Measurements from ENCODE around the gene CSNK1D. TPM values are rescaled to one million over a fixed set of nuclear protein-coding genes. Genes with fewer than 3 reads are reported as not detected.
A peak's percentile ranks its signal among the peaks of the same experiment; 100 is the strongest.

The CSNK1D gene
- 125 TPM for polyA plus RNA-seq (ENCODE audit: insufficient read length)
- long read RNA-seq, donor 1, transcript CSNK1D-203 (10 exons, 2,047 nt), result major isoform, 16 of 31 reads
- long read RNA-seq, donor 1, partial matches to known transcripts, result 6 of 31 reads
- long read RNA-seq, donor 1, other reads (novel, unspliced or antisense), result 0 of 31 reads
- long read RNA-seq, donor 2, transcript CSNK1D-203 (10 exons, 2,047 nt), result major isoform, 10 of 20 reads
- long read RNA-seq, donor 2, partial matches to known transcripts, result 0 of 20 reads
- long read RNA-seq, donor 2, other reads (novel, unspliced or antisense), result 0 of 20 reads
- long read RNA-seq, donor 3, transcript CSNK1D-203 (10 exons, 2,047 nt), result major isoform, 5 of 12 reads
- long read RNA-seq, donor 3, partial matches to known transcripts, result 0 of 12 reads
- long read RNA-seq, donor 3, other reads (novel, unspliced or antisense), result 0 of 12 reads
- long read RNA-seq, donor 4, partial matches to known transcripts, result 0 of 3 reads
- long read RNA-seq, donor 4, other reads (novel, unspliced or antisense), result 0 of 3 reads
- long read RNA-seq, donor 5, transcript CSNK1D-202 (9 exons, 3,712 nt), result minor isoform, 6 of 21 reads
- long read RNA-seq, donor 5, transcript CSNK1D-203 (10 exons, 2,047 nt), result major isoform, 12 of 21 reads
- long read RNA-seq, donor 5, partial matches to known transcripts, result 0 of 21 reads
- long read RNA-seq, donor 5, other reads (novel, unspliced or antisense), result 0 of 21 reads
- long read RNA-seq, donor 6, transcript CSNK1D-208 (3 exons, 1,124 nt), result minor isoform, 5 of 30 reads
- long read RNA-seq, donor 6, transcript CSNK1D-203 (10 exons, 2,047 nt), result major isoform, 15 of 30 reads
- long read RNA-seq, donor 6, partial matches to known transcripts, result 0 of 30 reads
- long read RNA-seq, donor 6, other reads (novel, unspliced or antisense), result 0 of 30 reads
- long read RNA-seq, donor 7, transcript CSNK1D-202 (9 exons, 3,712 nt), result minor isoform, 9 of 32 reads
- long read RNA-seq, donor 7, transcript CSNK1D-203 (10 exons, 2,047 nt), result major isoform, 18 of 32 reads
- long read RNA-seq, donor 7, partial matches to known transcripts, result 0 of 32 reads
- long read RNA-seq, donor 7, other reads (novel, unspliced or antisense), result 0 of 32 reads
- long read RNA-seq, donor 8, partial matches to known transcripts, result 0 of 7 reads
- long read RNA-seq, donor 8, other reads (novel, unspliced or antisense), result 0 of 7 reads

DNA sequence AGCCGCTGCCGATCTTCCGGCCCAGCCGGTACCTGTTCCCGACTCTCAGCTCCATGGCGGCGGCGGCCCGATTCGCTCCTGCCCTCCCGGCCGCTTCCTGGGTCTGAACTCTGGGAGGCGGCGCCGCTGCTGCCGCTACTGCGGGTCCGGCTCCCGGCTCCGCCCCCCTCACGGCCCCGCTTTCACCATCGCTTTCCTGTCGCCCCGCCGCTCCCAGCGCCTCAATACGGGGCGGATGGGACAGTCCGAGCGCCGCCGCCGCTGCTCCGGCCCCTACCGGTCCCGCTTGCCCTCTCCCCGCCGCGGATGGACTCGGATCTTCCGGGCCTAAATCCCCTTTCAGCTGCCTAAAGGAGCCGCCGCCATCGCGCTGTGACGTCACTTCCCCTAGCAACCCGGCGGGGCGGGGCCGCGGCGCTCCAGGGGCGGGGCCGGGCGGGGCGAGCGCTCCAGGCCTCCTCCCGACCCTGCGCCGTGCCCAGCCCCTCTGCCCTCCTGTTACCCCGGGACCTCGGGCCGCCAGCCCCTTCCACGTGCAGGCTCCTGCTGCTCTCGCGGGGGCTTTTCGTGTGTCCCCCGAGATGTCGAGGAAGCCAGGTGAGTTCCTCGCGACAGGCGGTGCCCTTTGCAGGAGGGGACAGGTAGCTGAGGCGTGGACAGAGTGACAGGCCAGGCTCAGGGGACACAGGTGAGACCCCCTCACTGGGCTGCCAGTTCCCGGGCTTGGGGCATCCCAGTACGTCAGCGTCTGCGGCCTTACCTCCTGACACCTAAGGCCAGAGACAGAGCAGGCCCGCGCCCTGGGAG is at the start of gene CSNK1D:
Gene CSNK1D (minus strand): TSS at position 374 of the 807 bp plus-strand sequence. CDS start 319 bp downstream, at position 55.
- peak; percentile 91 for DNase-seq

DNA sequence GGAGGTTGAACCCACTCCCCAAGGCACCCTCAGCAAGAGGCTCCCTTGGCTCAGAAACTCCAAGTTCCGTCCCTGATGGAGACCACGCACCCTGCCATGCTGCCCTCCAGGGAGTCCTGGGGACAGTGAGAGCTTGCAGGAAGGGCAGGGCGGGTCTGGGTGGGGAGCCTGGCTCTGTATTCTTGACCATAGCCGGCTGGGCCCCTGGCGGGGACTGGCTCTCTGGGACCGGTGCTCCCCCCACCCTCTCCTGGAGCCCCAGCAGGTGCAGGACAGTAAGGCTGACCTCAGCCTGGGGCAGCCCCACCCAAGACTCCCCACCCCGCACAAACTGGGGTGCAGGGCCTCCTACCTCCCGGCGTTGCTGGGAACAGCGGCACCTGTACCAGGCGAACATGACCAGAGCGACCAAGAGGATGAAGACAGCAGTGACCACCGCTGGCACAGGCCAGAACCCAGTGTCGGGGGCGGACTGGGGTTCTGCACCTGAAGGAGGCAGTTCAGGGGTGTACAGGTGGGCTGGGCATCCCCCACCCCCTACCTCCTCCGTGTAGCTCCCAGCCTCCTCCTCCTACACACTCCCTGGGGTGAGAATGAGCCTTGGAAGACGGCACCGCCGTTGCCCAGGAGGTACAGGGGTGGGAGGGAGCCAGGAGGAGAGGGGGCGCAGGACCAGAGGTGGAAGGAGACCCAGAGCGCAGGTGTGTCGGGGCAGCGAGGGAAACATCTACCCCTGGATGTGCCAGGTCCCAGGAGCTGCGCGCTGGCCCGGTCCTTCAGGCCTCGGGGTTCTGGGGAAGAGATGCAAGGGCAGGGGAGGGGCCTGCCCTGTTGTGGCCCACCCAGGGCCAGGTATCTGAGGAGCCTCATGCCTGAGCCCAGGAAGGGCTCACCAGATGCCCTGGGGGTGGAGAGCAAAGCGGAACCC is 49.3 kb upstream of the CSNK1D start:
- DNase-seq, result no peak

DNA sequence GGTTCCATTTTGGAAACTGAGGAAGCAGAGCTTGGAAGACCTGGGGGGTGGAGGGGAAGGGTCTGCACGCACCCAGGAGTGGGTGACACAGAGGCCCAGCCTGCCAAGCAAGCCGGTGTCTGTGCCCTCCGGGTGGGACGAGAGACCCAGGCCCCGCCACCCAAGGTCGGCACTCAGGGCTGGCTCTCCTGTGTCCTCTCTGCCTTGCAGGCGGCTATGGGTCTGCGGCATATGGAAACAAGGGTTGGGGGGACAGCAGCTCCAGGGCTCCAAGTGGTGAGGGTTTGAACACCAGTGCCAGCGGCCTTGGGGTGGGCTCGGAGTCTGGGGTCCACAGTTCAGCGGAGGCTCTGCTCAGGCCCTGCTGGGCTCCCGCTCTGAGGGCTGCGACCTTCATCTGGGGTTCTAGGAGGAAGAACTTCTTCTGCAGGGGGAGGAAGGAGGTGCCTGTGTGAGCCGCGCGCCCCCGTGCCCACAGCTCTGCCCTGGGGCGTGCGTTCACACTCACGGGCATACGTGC is 48.5 kb upstream of the CSNK1D start:
- DNase-seq, result no peak

DNA sequence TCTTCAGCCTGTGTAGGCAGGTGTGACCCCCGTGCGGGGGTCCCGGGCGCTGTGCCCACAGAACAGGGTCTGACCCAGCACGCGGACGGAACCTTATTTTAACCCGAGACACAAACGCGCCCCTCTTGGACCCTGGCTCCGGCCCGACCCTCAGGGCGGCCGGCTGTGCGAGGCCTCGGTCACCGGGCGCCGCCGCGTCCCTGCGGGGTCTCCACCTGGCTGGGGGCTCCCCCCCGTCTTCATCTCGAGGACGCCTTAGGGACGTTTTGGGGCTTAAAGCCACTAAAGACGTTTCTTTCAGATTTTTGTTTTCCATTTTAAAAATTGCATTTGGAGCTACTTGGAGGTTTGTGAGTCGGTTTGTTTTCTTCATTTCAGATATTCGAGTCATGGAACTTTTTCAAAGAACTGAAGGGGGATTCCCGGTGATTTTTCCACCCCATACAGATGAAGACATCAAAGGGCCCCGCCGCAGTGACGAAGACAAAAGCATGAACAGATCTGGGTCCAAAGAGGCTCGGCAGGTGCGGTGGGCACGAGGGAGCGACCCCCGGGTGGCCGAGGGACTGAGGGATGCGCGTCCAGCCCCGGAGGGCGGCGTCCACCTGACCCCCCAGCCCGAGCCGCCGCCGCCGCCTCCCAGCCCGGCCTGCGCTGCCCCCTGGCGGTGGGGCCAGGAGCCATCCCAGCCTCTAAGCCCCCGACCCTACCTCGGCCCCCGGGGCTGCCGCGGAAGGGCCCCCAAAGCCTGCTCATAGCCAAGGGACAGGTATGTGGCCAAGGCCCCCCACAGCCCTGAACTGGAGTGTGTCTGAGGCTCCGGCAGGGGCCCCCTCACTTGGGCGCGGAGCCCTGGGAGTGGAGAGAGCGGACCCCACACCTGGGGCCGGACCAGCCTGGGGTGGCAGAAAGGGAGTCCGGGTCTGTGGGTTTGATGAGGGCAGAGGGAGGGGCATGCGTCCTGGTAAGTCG is 47.7 kb upstream of the CSNK1D start:
- no peak for DNase-seq

DNA sequence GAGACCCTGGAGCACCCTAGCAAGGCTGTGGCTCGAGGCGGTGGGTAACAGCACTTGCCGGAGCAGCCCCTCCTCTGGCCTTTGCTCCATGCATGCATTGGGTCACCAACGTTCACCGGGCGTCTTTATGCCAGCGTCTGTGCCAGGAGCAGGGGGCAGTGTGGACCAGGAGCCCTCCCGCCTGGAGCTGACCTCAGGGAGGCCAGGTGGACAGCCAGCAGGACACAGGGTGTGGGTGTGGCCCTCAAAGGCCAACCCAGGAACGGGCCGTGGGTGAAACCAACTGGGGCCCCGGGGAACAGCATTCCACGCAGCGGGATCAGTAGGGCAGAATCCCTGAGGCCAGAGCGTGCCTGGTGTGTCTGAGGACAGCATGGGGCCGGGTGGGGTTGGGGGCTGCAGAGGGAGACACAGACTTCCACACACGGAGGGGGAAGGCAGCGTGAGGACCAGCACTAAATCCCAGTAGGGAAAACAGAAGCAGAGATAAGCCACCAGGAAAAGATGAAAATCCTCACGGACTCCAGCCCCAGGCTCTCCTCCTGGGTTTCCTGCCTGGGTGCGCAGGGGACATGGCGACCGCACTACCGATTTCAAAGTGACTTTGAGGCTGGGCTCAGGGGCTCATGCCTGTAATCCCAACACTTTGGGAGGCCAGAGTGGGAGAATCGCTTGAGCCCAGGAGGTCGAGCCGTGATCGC is 46.8 kb upstream of the CSNK1D start:
- DNase-seq, result no peak

DNA sequence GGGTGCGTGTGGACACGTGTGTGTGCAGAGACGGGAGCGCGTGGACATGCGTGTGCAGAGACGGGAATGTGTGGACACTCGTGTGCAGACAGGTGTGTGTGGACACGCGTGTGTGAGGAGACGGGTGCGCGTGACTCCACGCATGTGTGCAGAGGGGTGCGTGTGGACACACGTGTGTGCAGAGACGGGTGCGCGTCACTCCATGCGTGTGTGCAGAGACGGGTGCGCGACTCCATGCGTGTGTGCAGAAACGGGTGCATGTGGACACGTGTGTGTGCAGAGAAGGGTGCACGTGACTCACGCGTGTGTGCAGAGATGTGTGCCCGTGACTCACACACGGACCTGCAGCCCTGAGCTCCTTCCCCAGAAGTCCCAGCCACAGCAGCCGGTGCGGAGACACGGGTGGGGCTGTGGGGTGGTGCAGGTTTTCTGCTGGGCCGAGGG is 46.1 kb upstream of the CSNK1D start:
- DNase-seq, result no peak

DNA sequence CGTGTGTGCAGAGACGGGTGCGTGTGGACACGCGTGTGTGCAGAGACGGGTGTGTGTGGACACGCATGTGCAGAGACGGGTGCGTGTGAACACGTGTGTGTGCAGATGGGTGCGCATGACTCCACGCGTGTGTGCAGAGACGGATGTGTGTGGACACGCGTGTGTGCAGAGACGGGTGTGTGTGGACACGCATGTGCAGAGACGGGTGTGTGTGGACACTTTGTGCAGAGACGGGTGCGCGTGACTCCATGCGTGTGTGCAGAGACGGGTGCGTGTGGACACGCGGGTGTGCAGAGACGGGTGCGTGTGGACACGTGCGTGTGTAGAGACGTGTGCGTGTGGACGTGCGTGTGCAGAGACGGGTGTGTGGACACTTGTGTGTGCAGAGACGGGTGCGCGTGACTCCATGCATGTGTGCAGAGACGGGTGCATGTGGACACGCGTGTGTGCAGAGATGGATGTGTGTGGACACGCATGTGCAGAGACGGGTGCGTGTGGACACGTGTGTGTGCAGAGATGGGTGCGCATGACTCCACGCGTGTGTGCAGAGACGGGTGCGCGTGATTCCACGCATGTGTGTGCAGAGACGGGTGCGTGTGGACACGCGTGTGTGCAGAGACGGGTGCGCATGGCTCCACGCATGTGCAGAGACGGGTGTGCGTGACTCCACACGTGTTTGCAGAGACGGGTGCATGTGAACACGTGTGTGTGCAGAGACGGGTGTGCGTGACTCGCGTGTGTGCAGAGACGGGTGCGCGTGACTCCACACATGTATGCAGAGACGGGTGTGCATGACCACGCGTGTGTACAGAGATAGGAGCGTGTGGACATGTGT is 45.5 kb upstream of the CSNK1D start:
- no peak for DNase-seq

DNA sequence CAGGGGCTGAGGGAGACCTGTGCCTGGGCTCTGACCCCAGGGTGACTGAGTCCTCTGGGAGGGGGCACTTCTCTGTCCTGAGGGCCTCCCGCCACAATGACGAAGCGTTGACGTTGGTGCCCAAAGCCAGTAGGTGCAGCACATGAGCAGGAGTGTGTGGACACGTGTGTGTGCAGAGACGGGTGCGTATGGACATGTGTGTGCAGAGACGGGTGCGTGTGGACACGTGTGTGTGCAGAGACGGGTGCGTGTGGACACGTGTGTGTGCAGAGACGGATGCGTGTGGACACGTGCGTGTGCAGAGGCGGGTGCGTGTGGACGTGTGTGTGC is 44.6 kb upstream of the CSNK1D start:
- DNase-seq, result no peak

DNA sequence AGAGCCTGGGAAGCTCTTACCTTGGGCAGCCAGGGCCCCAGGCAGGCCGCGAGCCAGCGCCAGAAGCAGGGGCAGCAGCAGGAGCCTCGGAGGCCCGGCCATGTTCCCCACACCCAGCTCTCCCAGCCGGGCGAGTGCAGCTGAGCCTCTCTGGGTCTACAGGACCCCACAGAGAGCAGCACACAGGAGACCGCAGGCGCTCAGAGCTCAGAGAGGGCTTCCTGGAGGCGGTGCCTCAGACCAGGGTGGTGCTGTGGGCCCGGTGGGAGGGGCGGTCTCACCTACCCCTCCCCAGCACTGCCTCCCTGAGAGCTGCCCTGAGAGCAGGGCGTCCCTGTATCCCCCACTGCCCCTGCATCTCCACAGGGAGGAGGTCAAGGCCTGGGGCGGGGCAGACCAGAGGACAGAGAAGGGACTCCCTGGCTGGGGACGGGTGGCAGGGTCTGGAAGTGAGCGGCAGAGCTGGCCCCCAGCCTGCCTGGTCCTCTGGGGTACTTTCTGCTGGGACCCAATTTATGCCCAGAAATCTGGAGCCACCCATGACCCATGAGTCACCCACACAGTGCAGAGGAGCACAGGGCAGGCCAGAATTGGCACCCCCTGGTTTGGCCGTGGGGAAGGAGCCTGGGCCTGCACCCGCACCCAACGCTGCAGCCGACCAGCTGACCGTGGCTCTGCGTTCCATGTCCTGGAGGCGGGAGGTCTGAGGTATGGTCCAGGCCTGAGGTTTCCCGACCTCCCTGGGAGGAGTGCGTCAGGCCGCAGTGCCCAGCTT is 44.1 kb upstream of the CSNK1D start, which contains the start of gene CD7:
Gene CD7 (minus strand): TSS at position 215 of the 775 bp plus-strand sequence. CDS start 113 bp downstream, at position 102.
- no peak for DNase-seq

DNA sequence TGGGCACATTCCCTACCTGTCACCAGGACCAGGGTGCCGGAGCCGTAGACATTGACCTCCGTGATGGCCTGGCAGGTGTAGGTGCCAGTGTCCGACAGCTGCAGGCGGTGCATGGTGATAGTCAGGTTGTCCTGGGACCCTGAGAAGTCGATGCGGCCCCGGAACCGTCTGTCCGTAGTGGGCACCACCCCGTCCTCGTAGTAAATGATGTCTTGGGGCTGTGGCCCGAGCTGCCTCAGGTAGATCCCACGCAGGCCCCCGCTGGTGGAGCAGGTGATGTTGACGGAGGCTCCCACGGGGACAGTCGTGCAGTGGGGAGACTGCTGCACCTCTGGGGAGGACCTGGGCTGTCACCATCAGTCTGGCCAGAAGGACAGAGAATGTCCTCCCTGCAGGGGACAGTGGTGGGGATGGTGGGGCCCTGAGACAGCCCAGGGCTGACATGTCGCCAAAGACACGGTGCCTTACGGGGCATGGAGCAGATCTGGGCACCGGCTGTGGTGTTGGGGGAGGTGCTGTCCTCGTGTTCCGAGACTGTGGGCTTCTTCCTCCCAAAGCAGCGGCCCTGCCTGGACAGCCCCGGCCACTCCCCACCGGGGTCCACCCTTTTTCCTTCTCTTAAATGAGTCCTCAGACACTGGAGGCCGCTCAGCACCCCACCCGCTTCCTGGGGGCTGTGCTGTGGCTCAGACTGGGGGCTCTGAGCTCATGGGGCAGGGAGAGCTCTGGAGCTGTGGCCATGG is 43.3 kb upstream of the CSNK1D start:
- no peak for DNase-seq

DNA sequence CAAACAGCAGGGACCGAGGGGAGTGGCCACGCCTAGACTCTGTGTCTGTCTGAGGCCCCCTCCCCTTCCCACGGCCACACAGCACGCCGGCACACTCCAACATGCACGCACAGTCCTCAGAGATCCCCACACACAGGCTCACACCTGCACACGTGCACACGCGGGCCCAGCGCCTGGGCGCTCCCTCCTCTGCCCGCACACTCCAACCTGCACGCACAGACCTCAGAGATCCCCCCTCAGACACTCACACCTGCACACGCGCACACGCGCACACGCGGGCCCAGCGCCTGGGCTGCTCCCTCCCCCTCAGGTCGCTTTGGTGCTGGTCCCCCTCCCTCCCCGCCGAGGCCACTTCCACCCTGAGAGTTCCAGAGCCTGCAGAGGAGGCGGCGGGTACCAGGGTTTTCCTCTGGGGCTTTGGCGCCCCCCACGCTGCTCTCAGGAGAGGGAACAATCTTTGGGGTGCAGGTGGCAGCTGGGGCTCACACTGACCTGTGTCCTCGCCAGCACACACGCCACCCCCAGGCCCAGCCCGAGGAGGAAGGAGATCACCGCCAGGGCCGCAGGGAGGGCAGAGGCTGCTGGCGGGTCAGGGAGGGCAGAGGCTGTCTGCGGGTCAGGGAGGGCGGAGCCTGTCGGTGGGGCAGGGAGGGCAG is 42.3 kb upstream of the CSNK1D start:
- no peak for DNase-seq

DNA sequence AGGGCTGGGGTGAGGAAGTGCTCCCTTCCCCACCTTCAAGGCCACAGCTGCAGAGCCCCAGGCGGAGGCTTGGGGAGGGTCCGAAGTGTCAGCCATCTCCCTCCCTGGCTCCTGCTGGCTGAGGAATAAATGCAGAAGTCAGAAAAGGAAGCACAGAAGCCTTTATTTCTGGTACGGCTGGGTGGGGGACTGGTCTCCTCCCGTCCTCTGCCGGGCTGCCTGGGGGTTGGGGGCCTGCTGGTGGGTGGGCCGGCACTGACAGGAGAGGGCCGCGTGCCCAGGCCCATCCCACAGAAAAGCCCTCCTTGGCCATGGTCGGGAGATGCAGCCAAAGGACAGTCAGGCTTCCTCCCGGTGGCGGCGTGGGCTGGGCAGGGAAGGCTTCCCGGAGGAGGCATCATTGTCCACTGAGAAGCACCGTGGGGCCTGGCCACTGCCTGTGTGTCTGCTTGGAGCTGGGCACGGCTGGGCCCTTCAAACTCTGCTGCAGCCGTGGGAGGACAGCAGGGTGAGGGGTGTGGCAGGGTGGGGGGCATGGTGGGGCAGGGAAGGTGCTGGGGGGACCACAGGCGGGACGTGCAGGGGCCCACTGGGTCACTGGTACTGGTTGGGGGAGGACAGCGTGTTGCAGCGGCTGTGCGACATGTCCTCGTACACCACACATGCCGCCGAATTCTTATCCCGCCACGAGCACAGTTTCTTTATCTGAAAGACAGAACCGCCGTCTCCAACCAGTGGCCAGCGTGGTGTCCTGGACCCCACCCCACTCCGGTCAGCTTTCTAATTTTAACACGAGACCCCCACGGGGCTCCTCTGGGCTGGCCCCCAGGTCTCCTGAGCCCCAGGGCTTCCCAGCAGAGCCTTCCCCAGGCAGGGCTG is 41.5 kb upstream of the CSNK1D start:
- DNase-seq, result no peak

DNA sequence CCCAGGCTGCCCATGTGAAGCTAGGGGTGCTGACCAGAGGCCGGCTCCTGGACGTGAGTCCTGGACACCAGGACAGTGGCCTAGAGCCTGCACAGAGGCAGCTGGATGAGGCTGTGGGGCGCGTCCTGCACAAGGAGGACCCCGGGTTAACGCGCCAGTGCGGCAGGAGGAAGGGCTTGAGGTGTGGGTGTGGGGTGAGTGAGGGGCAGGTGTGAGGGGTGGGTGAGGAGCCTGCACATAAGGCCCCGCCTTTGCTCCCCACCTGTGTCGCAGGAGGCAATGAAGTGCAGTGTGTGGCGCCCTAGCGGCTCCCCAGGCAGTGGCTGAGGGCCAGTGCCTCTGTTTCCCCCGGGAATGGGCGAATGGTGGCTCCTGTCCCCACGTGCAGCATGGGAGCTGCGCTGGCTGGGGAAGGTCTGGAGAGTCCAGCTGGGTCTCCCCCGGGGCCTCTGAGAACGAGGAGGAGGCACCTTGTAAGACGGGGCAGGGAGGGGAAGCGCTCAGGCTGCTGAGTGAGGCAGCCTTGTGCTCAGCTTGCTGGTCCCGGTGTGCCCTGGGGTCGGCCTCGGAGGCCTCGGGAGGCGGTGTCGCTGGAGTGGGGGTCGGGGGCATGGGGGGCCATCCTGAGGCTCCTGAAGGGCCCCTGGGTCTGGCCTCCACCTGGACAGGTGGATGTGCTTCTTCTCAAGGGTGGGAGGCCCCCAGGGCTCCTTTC is 40.7 kb upstream of the CSNK1D start:
- no peak for DNase-seq
